WTC11 (cell line): ENCODE measurements around the gene TOR4A. TPM values are rescaled to one million over a fixed set of nuclear protein-coding genes. Genes with fewer than 3 reads are reported as not detected.

ENCODE experiments used
- ATAC-seq: fragments of 200-7000 bp; cut with Tn5 transposase; 2 replicates; pipeline ENCODE4 v1.10.0; 2021; ENCODE audit warnings: mild to moderate bottlenecking, moderate library complexity
- CTCF ChIA-PET: fragments of 300-600 bp; sonication (Branson Sonifier 250); formaldehyde crosslinking; loops from one replicate; lab custom pipeline; 2021; ENCODE audit warnings: antibody characterized with exemption; lab: Charles Lee
- POLR2A ChIA-PET: fragments of 350-600 bp; sonication (Branson Sonifier 250); formaldehyde crosslinking; loops from one replicate; lab custom pipeline; 2021; ENCODE audit warnings: antibody characterized with exemption; lab: Charles Lee
- DNase-seq: peaks from one replicate; pipeline ENCODE4 v3.0.0; 2021; ENCODE audit warnings: low spot score
- H3K27ac Mint-ChIP-seq: 2 replicates; pipeline ENCODE4 v1.8.0; 2021; ENCODE audit warnings: mixed read lengths
- H3K27me3 Mint-ChIP-seq: 2 replicates; pipeline ENCODE4 v1.8.0; 2021; ENCODE audit warnings: low read depth, mild to moderate bottlenecking, moderate library complexity, mixed read lengths
- H3K36me3 Mint-ChIP-seq: 2 replicates; pipeline ENCODE4 v1.8.0; 2021; ENCODE audit warnings: mixed read lengths
- H3K4me1 Mint-ChIP-seq: 2 replicates; pipeline ENCODE4 v1.8.0; 2022; ENCODE audit warnings: mixed read lengths
- H3K4me3 Mint-ChIP-seq: 2 replicates; pipeline ENCODE4 v1.8.0; 2021; ENCODE audit warnings: mild to moderate bottlenecking, moderate library complexity, mixed read lengths
- H3K9me3 Mint-ChIP-seq: 2 replicates; pipeline ENCODE4 v1.8.0; 2021; ENCODE audit warnings: mixed read lengths
- AR ChIP-seq: fragments of 250-450 bp; sonication (Bioruptor Pico); IDR thresholded peaks from 2 replicates; pipeline ENCODE4 v1.9.0; 2021; ENCODE audit warnings: mild to moderate bottlenecking
- CDX4 ChIP-seq: fragments of 250-450 bp; sonication (Bioruptor Pico); IDR thresholded peaks from 2 replicates; pipeline ENCODE4 v1.9.0; 2021; ENCODE audit warnings: moderate library complexity, mild to moderate bottlenecking, inconsistent platforms, borderline replicate concordance
- ESRRA ChIP-seq: sonication (generic); formaldehyde crosslinking; IDR thresholded peaks from 2 replicates; pipeline ENCODE4 v1.8.1; 2022; ENCODE audit warnings: mild to moderate bottlenecking, missing genetic modification reagents, borderline replicate concordance
- FOXJ3 ChIP-seq: sonication (generic); formaldehyde crosslinking; IDR thresholded peaks from 2 replicates; pipeline ENCODE4 v1.9.0; 2021; ENCODE audit warnings: missing genetic modification reagents, mild to moderate bottlenecking, borderline replicate concordance
- IRF2 ChIP-seq: sonication (generic); formaldehyde crosslinking; IDR thresholded peaks from 2 replicates; pipeline ENCODE4 v1.8.0; 2022; ENCODE audit warnings: low read depth, missing genetic modification reagents, borderline replicate concordance
- TP53 ChIP-seq: sonication (generic); formaldehyde crosslinking; IDR thresholded peaks from 2 replicates; pipeline ENCODE4 v1.8.1; 2023; ENCODE audit warnings: mild to moderate bottlenecking, missing genetic modification reagents
- USF2 ChIP-seq: sonication (generic); formaldehyde crosslinking; IDR thresholded peaks from 2 replicates; pipeline ENCODE4 v1.8.1; 2023; ENCODE audit warnings: mild to moderate bottlenecking, missing genetic modification reagents, moderate library complexity
- ZNF416 ChIP-seq: fragments of 250-450 bp; sonication (Bioruptor Pico); IDR thresholded peaks from 2 replicates; pipeline ENCODE4 v1.9.0; 2021; ENCODE audit warnings: mild to moderate bottlenecking, inconsistent platforms
- ZSCAN18 ChIP-seq: fragments of 250-450 bp; sonication (Bioruptor Pico); IDR thresholded peaks from 2 replicates; pipeline ENCODE4 v2.1.2; 2022; ENCODE audit warnings: mild to moderate bottlenecking, moderate library complexity
- total RNA-seq: library from RNA; stranded (reverse); gene quantifications from 3 replicates; pipeline ENCODE4 v1.2.3, GENCODE V29; 2021
- TF ChIP-seq, protein P1 (sequence below): fragments of 200-600 bp; IDR thresholded peaks from 2 replicates; pipeline ENCODE4 v1.8.0; 2022; ENCODE audit warnings: antibody characterized with exemption
- TF ChIP-seq, protein P2 (sequence below): sonication (generic); formaldehyde crosslinking; IDR thresholded peaks from 2 replicates; pipeline ENCODE4 v1.8.0; 2022; ENCODE audit warnings: mild to moderate bottlenecking, missing genetic modification reagents

The TOR4A gene
- total RNA-seq, 1 experiment from 2014 or later, result 7.3 TPM

- TF ChIP-seq AR (CRISPR knock-in tag) (no peak), ESRRA (CRISPR knock-in tag) (no peak), ZNF416 (CRISPR knock-in tag) (no peak), IRF2 (no peak)
Measured at GRCh38 chr9:137316012-137316981, 38.8 kb downstream of the TOR4A start (continued).

- ChIA-PET POLR2A (interaction anchor here (0.9 kb wide), 1 partner anchor 15 kb away, joined by 4 read pairs; the partner anchor contains the start of gene NRARP), CTCF (interaction anchor here (0.6 to 6.6 kb wide), 11 partner anchors 13 to 557 kb away, joined by 3 to 172 read pairs (median 4); partner anchors contain the start of genes DPH7, ENTPD8, EXD3 and NOXA1)
- no peak for ATAC-seq
- no peaks in the 10 kb centered on the region for H3K9me3 Mint-ChIP-seq
- no peaks in the 10 kb centered on the region for H3K27me3 Mint-ChIP-seq
- no peak overlapping the region for H3K27ac Mint-ChIP-seq
- DNase-seq, result no peak
- H3K4me1 Mint-ChIP-seq, result peaks cover 7% of the 10 kb centered on the region; the same call in 1 of the 2 replicates
- no peak overlapping the region for H3K4me3 Mint-ChIP-seq
- TF ChIP-seq USF2 (CRISPR knock-in tag), result no peak
- TF ChIP-seq ZNF416 (CRISPR knock-in tag), result no peak
- TF ChIP-seq TP53 (CRISPR knock-in tag), result 0 out of 2 replicates have a peak, but pooled peaks have one; percentile 16
- TF ChIP-seq ZSCAN18 (CRISPR knock-in tag), result no peak
- no peak for TF ChIP-seq FOXJ3
- TF ChIP-seq, protein P1, sequence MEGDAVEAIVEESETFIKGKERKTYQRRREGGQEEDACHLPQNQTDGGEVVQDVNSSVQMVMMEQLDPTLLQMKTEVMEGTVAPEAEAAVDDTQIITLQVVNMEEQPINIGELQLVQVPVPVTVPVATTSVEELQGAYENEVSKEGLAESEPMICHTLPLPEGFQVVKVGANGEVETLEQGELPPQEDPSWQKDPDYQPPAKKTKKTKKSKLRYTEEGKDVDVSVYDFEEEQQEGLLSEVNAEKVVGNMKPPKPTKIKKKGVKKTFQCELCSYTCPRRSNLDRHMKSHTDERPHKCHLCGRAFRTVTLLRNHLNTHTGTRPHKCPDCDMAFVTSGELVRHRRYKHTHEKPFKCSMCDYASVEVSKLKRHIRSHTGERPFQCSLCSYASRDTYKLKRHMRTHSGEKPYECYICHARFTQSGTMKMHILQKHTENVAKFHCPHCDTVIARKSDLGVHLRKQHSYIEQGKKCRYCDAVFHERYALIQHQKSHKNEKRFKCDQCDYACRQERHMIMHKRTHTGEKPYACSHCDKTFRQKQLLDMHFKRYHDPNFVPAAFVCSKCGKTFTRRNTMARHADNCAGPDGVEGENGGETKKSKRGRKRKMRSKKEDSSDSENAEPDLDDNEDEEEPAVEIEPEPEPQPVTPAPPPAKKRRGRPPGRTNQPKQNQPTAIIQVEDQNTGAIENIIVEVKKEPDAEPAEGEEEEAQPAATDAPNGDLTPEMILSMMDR, result no peak
- TF ChIP-seq, protein P2, sequence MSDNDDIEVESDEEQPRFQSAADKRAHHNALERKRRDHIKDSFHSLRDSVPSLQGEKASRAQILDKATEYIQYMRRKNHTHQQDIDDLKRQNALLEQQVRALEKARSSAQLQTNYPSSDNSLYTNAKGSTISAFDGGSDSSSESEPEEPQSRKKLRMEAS (CRISPR knock-in tag), result no peak
- no peak for TF ChIP-seq CDX4 (CRISPR knock-in tag)
- H3K36me3 Mint-ChIP-seq, result no peaks in the 10 kb centered on the region
Measured at GRCh38 chr9:137317021-137317717, 39.6 kb downstream of the TOR4A start.
